Calu3 (cell line): ENCODE measurements around the gene DHX29. TPM values are rescaled to one million over a fixed set of nuclear protein-coding genes. Genes with fewer than 3 reads are reported as not detected.
"Not testable (repeated sequence)": the region's sequence is repeated elsewhere in the genome, so short reads cannot be mapped to it uniquely, and the experiment has no call there.

Source experiments
- BruUV-seq: library from RNA; stranded (reverse); fragments of 400-500 nt; replicated peaks from 2 replicates; lab custom pipeline; 2021; lab: Mats Ljungman, UMichigan
- CTCF ChIA-PET: fragments of 300-600 bp; sonication (Branson Sonifier 250); formaldehyde crosslinking; loops from one replicate; lab custom pipeline; 2022; ENCODE audit warnings: antibody characterized with exemption; lab: Charles Lee
- DNase-seq: peaks from one replicate; pipeline ENCODE4 v3.0.0; 2022
- H3K27ac Mint-ChIP-seq: one replicate; pipeline ENCODE4 v1.8.0; 2022; ENCODE audit warnings: mixed read lengths; ENCODE audit not compliant: unreplicated experiment
- H3K27me3 Mint-ChIP-seq: one replicate; pipeline ENCODE4 v1.8.0; 2022; ENCODE audit warnings: mixed read lengths; ENCODE audit not compliant: unreplicated experiment
- H3K36me3 Mint-ChIP-seq: one replicate; pipeline ENCODE4 v1.8.0; 2022; ENCODE audit warnings: mild to moderate bottlenecking, moderate library complexity, mixed read lengths; ENCODE audit not compliant: insufficient read depth, unreplicated experiment
- H3K4me1 Mint-ChIP-seq: one replicate; pipeline ENCODE4 v1.8.0; 2022; ENCODE audit warnings: mild to moderate bottlenecking, low read depth, mixed read lengths; ENCODE audit not compliant: unreplicated experiment
- H3K4me3 Mint-ChIP-seq: one replicate; pipeline ENCODE4 v1.8.0; 2022; ENCODE audit warnings: mild to moderate bottlenecking, low read depth, moderate library complexity, mixed read lengths; ENCODE audit not compliant: unreplicated experiment
- H3K9me3 Mint-ChIP-seq: one replicate; pipeline ENCODE4 v1.8.0; 2022; ENCODE audit warnings: low read depth, mixed read lengths; ENCODE audit not compliant: unreplicated experiment
- CTCF ChIP-seq: fragments of 200-600 bp; IDR thresholded peaks from one replicate; pipeline ENCODE4 v1.8.0; 2022; ENCODE audit warnings: antibody characterized with exemption; ENCODE audit not compliant: unreplicated experiment
- intact Hi-C: fragments of 100-400 bp; cut with micrococcal nuclease; formaldehyde crosslinking; loops from one replicate; pipeline ENCODE4 v1.10.0; 2022; ENCODE audit not compliant: unreplicated experiment
- total RNA-seq: library from RNA; stranded (reverse); gene quantifications from 2 replicates; pipeline ENCODE4 v1.2.3, GENCODE V29; 2022

The DHX29 gene
- total RNA-seq, 1 experiment from 2014 or later = 17.2 TPM

GRCh38 chr5:55324006-55324405 is 16.5 kb upstream of the DHX29 start:
- H3K36me3 Mint-ChIP-seq = peaks cover 18% of the 10 kb centered on the region
- BruUV-seq = no TSS peak
- no peak overlapping the region for H3K27ac Mint-ChIP-seq
- H3K4me3 Mint-ChIP-seq = no peak overlapping the region
- no peak for TF ChIP-seq CTCF
- no peaks in the 10 kb centered on the region for H3K9me3 Mint-ChIP-seq
- intact Hi-C loops = loop anchor here (2.0 kb wide), 1 partner anchor 369 kb away; no protein-coding TSS in a partner anchor
- no peaks in the 10 kb centered on the region for H3K27me3 Mint-ChIP-seq
- H3K4me1 Mint-ChIP-seq = no peaks in the 10 kb centered on the region
- no peak for DNase-seq
- CTCF ChIA-PET = no interaction called here

- no peak for DNase-seq
- Mint-ChIP-seq H3K4me1 (no peaks in the 10 kb centered on the region), H3K4me3 (no peak overlapping the region), H3K27ac (no peak overlapping the region), H3K36me3 (peaks cover 10% of the 10 kb centered on the region), H3K9me3 (no peaks in the 10 kb centered on the region), H3K27me3 (no peaks in the 10 kb centered on the region)
- CTCF ChIA-PET = no interaction called here
- no TSS peak for BruUV-seq
- TF ChIP-seq CTCF = no peak
- intact Hi-C loops = no loop called here
Observed at GRCh38 chr5:55320571-55320970, 13.1 kb upstream of the DHX29 start.

GRCh38 chr5:55319491-55319890 is 12.0 kb upstream of the DHX29 start:
- DNase-seq = no peak
- intact Hi-C loops = no loop called here
- no TSS peak for BruUV-seq
- Mint-ChIP-seq H3K27ac (no peak overlapping the region), H3K4me3 (no peak overlapping the region), H3K36me3 (peaks cover 4% of the 10 kb centered on the region), H3K4me1 (peaks cover 2% of the 10 kb centered on the region), H3K27me3 (no peaks in the 10 kb centered on the region), H3K9me3 (no peaks in the 10 kb centered on the region)
- no peak for TF ChIP-seq CTCF
- CTCF ChIA-PET = no interaction called here

GRCh38 chr5:55318237-55318636 is 10.7 kb upstream of the DHX29 start:
- CTCF ChIA-PET, intact Hi-C loops, H3K36me3 Mint-ChIP-seq, H3K9me3 Mint-ChIP-seq, DNase-seq, BruUV-seq, H3K4me1 Mint-ChIP-seq, H3K4me3 Mint-ChIP-seq, H3K27ac Mint-ChIP-seq, H3K27me3 Mint-ChIP-seq: not testable (repeated sequence)

- no peak overlapping the region for H3K27ac Mint-ChIP-seq
- CTCF ChIA-PET = no interaction called here
- no TSS peak for BruUV-seq
- TF ChIP-seq CTCF = no peak
- intact Hi-C loops = no loop called here
- H3K36me3 Mint-ChIP-seq = no peaks in the 10 kb centered on the region
- no peak overlapping the region for H3K4me3 Mint-ChIP-seq
- H3K4me1 Mint-ChIP-seq = peaks cover 9% of the 10 kb centered on the region
- no peaks in the 10 kb centered on the region for H3K27me3 Mint-ChIP-seq
- H3K9me3 Mint-ChIP-seq = no peaks in the 10 kb centered on the region
- no peak for DNase-seq
Observed at GRCh38 chr5:55316837-55317236, 9.3 kb upstream of the DHX29 start.
